ENCODE measurements around the gene FAM98B. TPM values are rescaled to one million over a fixed set of nuclear protein-coding genes. Genes with fewer than 3 reads are reported as not detected.

The FAM98B gene
- total and polyA plus RNA-seq, 9 of the 15 experiments (the other 6 are each of a cell fraction or from before 2014, with no cell fraction given): 3.1 to 42.0 (median 9.4) TPM

- Histone ChIP-seq H3K4me3 (no peak overlapping the region), H3K9me3 (replicated peaks; ENCODE audit: control insufficient read depth, insufficient read depth, low read depth, low read length) (no peaks in the 10 kb centered on the region), H3K9ac (ENCODE audit: insufficient read depth in 1 of 2, low read depth in 2 of 2, low read length in 2 of 2) (no peak overlapping the region), H4K20me1 (replicated peaks; ENCODE audit: control insufficient read depth, insufficient read depth, low read length) (no peaks in the 10 kb centered on the region), H3K4me1 (replicated peaks in 1 of 2; ENCODE audit: control insufficient read depth in 2 of 2, insufficient read depth in 2 of 2, low read length in 2 of 2) (no peaks in the 10 kb centered on the region; a peak in 1 of 5 replicates), H3K79me2 (ENCODE audit: control insufficient read depth, insufficient read depth, low read length) (no peaks in the 10 kb centered on the region), H3K4me2 (ENCODE audit: insufficient read depth, low read length) (no peak overlapping the region), H2AFZ (ENCODE audit: low read depth, low read length) (no peak overlapping the region), H3K27ac (ENCODE audit: extremely low read depth, low read depth, low read length) (no peak overlapping the region), H3K27me3 (ENCODE audit: control insufficient read depth in 2 of 2, insufficient read depth in 2 of 2, low read length in 2 of 2) (no peaks in the 10 kb centered on the region), H3K36me3 (ENCODE audit: control insufficient read depth, insufficient read depth, low read length) (no peaks in the 10 kb centered on the region), H3K9me1 (ENCODE audit: control insufficient read depth, insufficient read depth, low read length) (no peaks in the 10 kb centered on the region)
- CTCF ChIA-PET (ENCODE audit: low intra/inter-chr PET ratio): no interaction called here
- POLR2A ChIA-PET: interaction anchor here (0.6 to 1.6 kb wide), 2 partner anchors 12 to 248 kb away, joined by 3 read pairs; no protein-coding TSS in a partner anchor
- intact Hi-C loops (cut with micrococcal nuclease) (no loop called here), in situ Hi-C loops (cut with MboI) (no loop called here)
- DNase-seq (ENCODE audit: extremely low read depth in 1 of 4, low spot score in 3 of 4): peak in 1 of 4 experiments; percentile 13
- TF ChIP-seq CTCF (IDR thresholded peaks at IDR 0.05 in 2 of 3, conservative IDR thresholded peaks at IDR 0.05 in 1 of 3; ENCODE audit: insufficient read depth in 2 of 3, low read depth in 1 of 3, low read length in 3 of 3) (peak in 2 of 3 experiments; percentile 6 to 33; a peak in 2 of 6 replicates), RAD21 (CRISPR knock-in tag; conservative IDR thresholded peaks at IDR 0.05 in 1 of 2, IDR thresholded peaks at IDR 0.05 in 1 of 2) (peak in 1 of 2 experiments; percentile 31; a peak in 1 of 4 replicates), ETV5 (CRISPR knock-in tag; IDR thresholded peaks at IDR 0.05; ENCODE audit: low read depth) (no peak)
- no TSS peak for BruUV-seq (replicated peaks)
- 0% methylated on average over 1 of the region's 1 CpG for WGBS (ENCODE audit: insufficient coverage, low coverage, missing lambda C conversion rate)
- peak; percentile 73 for ATAC-seq
- FAIRE-seq: no peak
Measured at GRCh38 chr15:38427380-38427779, 26.5 kb upstream of the FAM98B start.
